BE2C (cell line): ENCODE results near the gene CNTLN.

Source experiments
- DNase-seq: peaks from one replicate; pipeline ENCODE4 v3.0.0-alpha.2; 2020
- H3K27me3 ChIP-seq: fragments of 250-450 bp; sonication (Bioruptor Pico); 2 replicates; pipeline ENCODE4 v1.5.1; 2020; ENCODE audit warnings: mild to moderate bottlenecking
- H3K36me3 ChIP-seq: fragments of 250-450 bp; sonication (Bioruptor Pico); 2 replicates; pipeline ENCODE4 v1.5.1; 2020; ENCODE audit warnings: mild to moderate bottlenecking
- H3K4me1 ChIP-seq: fragments of 250-450 bp; sonication (Bioruptor Pico); 2 replicates; pipeline ENCODE4 v1.5.1; 2020
- H3K4me3 ChIP-seq: 2 replicates; pipeline ENCODE4 v1.5.1; 2011; ENCODE audit warnings: low read depth, low read length
- H3K9me3 ChIP-seq: fragments of 250-450 bp; sonication (Bioruptor Pico); 2 replicates; pipeline ENCODE4 v1.5.1; 2020
- CTCF ChIP-seq: IDR thresholded peaks from 2 replicates; pipeline ENCODE4 v1.5.1; 2012; ENCODE audit warnings: mild to moderate bottlenecking, low read depth, low read length

Gene CNTLN

GRCh38 chr9:17536027-17536426 lies 401.2 kb downstream of the CNTLN start:
- Histone ChIP-seq H3K4me1 (no peaks in the 10 kb centered on the region), H3K4me3 (no peak overlapping the region), H3K9me3 (no peaks in the 10 kb centered on the region), H3K27me3 (no peaks in the 10 kb centered on the region; the same call in none of the 2 replicates), H3K36me3 (no peaks in the 10 kb centered on the region)
- no peak for TF ChIP-seq CTCF
- DNase-seq, result no peak

- DNase-seq, result no peak
- Histone ChIP-seq H3K9me3 (no peaks in the 10 kb centered on the region), H3K27me3 (no peaks in the 10 kb centered on the region), H3K36me3 (no peaks in the 10 kb centered on the region), H3K4me3 (no peak overlapping the region), H3K4me1 (no peaks in the 10 kb centered on the region)
- TF ChIP-seq CTCF, result no peak
These were observed 416.2 kb downstream of the CNTLN start for GRCh38 chr9:17551023-17551422.
